ENCODE data around the gene RAI2.

GRCh38 chrX:17809273-17809672 lies 51.8 kb downstream of the RAI2 start:
- no peak for TF ChIP-seq EZH2 (IDR thresholded peaks at IDR 0.05)
- no peak for TF ChIP-seq POLR2AphosphoS5 (IDR thresholded peaks at IDR 0.05; ENCODE audit: borderline replicate concordance, low read depth, low read length)
- TF ChIP-seq FOXP2 (optimal IDR thresholded peaks at IDR 0.05; ENCODE audit: control extremely low read depth, extremely low read length, insufficient read depth), result no peak
